Medulla oblongata (tissue), 1 donor: Measurements from ENCODE around the gene CDX2.

Experiments
- DNase-seq: peaks from one replicate; pipeline ENCODE4 v3.0.0-alpha.2; 2015; ENCODE audit errors: extremely low spot score

Gene CDX2

GRCh38 chr13:27979001-27979643 lies 10.0 kb upstream of the CDX2 start:
- DNase-seq: no peak

GRCh38 chr13:27978301-27978968 lies 9.3 kb upstream of the CDX2 start:
- no peak for DNase-seq

- no peak for DNase-seq
Observed at GRCh38 chr13:27977476-27978300, 8.6 kb upstream of the CDX2 start.

- DNase-seq: no peak
Observed at GRCh38 chr13:27976362-27977091, 7.4 kb upstream of the CDX2 start.

- no peak for DNase-seq
Observed at GRCh38 chr13:27975564-27976361, 6.6 kb upstream of the CDX2 start.

GRCh38 chr13:27973961-27974662 lies 5.0 kb upstream of the CDX2 start:
- no peak for DNase-seq

GRCh38 chr13:27973291-27973690 lies 4.2 kb upstream of the CDX2 start:
- no peak for DNase-seq

GRCh38 chr13:27972478-27972820 lies 3.3 kb upstream of the CDX2 start:
- DNase-seq: no peak

DNA sequence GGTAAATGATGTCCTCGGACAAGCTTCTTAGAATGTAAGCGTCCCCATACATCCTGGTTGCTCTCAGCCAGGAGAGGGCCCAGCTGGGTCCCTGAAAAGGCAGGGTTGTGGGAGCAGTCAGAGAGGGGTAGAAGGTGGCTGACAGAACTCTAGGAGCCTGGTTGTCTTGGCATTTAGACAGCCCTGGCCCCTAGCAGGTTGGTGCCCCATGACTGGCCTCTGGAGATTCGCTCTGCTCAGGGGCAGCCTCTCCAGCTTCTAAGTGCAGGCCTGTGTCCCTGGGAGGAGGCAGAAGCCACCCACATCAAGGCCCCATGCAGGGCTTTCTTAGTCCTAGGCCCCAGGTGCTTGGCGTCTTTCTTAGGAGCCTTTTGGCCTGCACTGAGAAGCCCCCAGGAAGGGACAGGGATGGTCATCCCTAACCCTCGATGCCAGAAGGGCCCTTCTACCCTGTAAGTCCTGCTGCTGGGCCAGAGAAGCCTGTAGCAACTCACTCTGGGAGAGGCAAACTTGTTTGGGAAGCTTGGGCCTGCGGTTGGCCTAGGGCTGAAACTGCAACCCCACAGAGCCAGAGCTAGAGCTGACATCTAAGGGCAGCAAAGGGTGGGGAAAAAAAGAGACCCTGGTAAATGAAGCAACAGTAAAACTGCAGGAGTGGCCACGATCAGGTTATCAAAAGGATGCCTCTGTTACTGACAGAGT lies 2.8 kb upstream of the CDX2 start:
- no peak for DNase-seq

GRCh38 chr13:27971236-27971645 lies 2.1 kb upstream of the CDX2 start:
- DNase-seq: no peak

GRCh38 chr13:27970382-27971235 lies 1.5 kb upstream of the CDX2 start:
- DNase-seq: no peak

DNA sequence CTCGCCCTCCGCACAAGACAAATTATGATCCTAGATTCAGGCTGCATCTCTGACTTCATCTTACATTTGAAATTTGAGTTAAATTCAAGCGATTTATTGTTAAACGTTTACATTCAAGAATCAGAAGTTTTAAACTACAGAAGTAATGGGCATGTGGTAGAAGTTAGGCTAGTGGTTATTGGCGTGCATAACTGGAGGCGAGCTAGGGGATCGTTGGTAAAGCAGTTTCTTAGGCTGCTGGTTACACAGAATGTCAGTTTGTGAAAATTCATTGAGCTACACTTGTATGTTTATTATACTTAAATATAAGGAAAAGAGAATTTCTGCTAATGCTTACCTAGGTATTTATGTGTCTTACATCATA lies 733 bp upstream of the CDX2 start:
- DNase-seq: no peak

GRCh38 chr13:27968316-27969081 lies 616 bp downstream of the CDX2 start:
- no peak for DNase-seq

GRCh38 chr13:27967736-27968315 lies 1.3 kb downstream of the CDX2 start:
- DNase-seq: no peak

- DNase-seq: no peak
Observed at GRCh38 chr13:27967203-27967735, 1.8 kb downstream of the CDX2 start.

GRCh38 chr13:27966641-27967202 lies 2.4 kb downstream of the CDX2 start:
- DNase-seq: no peak
